ENCODE results near the gene ADAM12. TPM values are rescaled to one million over a fixed set of nuclear protein-coding genes. Genes with fewer than 3 reads are reported as not detected.

Gene ADAM12
- total RNA-seq, 1 donor from 2014 or later, result 8.0 TPM

GRCh38 chr10:126060261-126060931 is 327.9 kb downstream of the ADAM12 start:
- Histone ChIP-seq H3F3A (ENCODE audit: low read depth) (no peaks in the 10 kb centered on the region), H3K27ac (no peak overlapping the region), H3K9ac (no peak overlapping the region), H3K36me3 (no peaks in the 10 kb centered on the region), H4K20me1 (ENCODE audit: low read depth) (no peaks in the 10 kb centered on the region), H3K27me3 (no peaks in the 10 kb centered on the region), H3K4me2 (no peak overlapping the region), H3K79me2 (ENCODE audit: low read depth) (no peaks in the 10 kb centered on the region), H3K4me3 (no peak overlapping the region), H3K9me3 (ENCODE audit: low read depth) (no peaks in the 10 kb centered on the region), H2AFZ (replicated peaks) (no peak overlapping the region), H3K4me1 (peaks cover 19% of the 10 kb centered on the region)
- H3K36me3 Mint-ChIP-seq, result no peaks in the 10 kb centered on the region
- H3K9me3 Mint-ChIP-seq, result peaks cover 6% of the 10 kb centered on the region
- peaks cover 46% of the 10 kb centered on the region for H3K4me1 Mint-ChIP-seq
- TF ChIP-seq EZH2phosphoT487 (IDR thresholded peaks at IDR 0.05), result no peak
- no peak for TF ChIP-seq EZH2 (IDR thresholded peaks at IDR 0.05)
- no peak for TF ChIP-seq CTCF (IDR thresholded peaks at IDR 0.05)
- peak overlapping the region; percentile 33 for H3K27ac Mint-ChIP-seq
- no peak overlapping the region for H3K4me3 Mint-ChIP-seq
- H3K27me3 Mint-ChIP-seq (ENCODE audit: insufficient read depth, low read depth), result peaks cover 10% of the 10 kb centered on the region
- DNase-seq (ENCODE audit: low spot score), result no peak

- Histone ChIP-seq H3K27ac (no peak overlapping the region), H4K20me1 (ENCODE audit: low read depth) (no peaks in the 10 kb centered on the region), H3F3A (ENCODE audit: low read depth) (no peaks in the 10 kb centered on the region), H3K36me3 (no peaks in the 10 kb centered on the region), H3K4me2 (peak overlapping the region; percentile 56), H3K9ac (no peak overlapping the region), H2AFZ (replicated peaks) (no peak overlapping the region), H3K79me2 (ENCODE audit: low read depth) (no peaks in the 10 kb centered on the region), H3K9me3 (ENCODE audit: low read depth) (no peaks in the 10 kb centered on the region), H3K27me3 (no peaks in the 10 kb centered on the region), H3K4me1 (peaks cover 19% of the 10 kb centered on the region), H3K4me3 (no peak overlapping the region)
- Mint-ChIP-seq H3K9me3 (peaks cover 6% of the 10 kb centered on the region), H3K4me1 (peaks cover 46% of the 10 kb centered on the region), H3K27me3 (ENCODE audit: insufficient read depth, low read depth) (peaks cover 8% of the 10 kb centered on the region), H3K27ac (peak overlapping the region; percentile 30), H3K4me3 (no peak overlapping the region), H3K36me3 (no peaks in the 10 kb centered on the region)
- no peak for DNase-seq (ENCODE audit: low spot score)
- no peak for TF ChIP-seq CTCF (IDR thresholded peaks at IDR 0.05)
These were observed 329.0 kb downstream of the ADAM12 start for GRCh38 chr10:126059076-126059826.

GRCh38 chr10:126058507-126058906 is 329.8 kb downstream of the ADAM12 start:
- no peaks in the 10 kb centered on the region for H3K36me3 Mint-ChIP-seq
- Histone ChIP-seq H4K20me1 (ENCODE audit: low read depth) (no peaks in the 10 kb centered on the region), H3K79me2 (ENCODE audit: low read depth) (no peaks in the 10 kb centered on the region), H3K4me1 (peaks cover 19% of the 10 kb centered on the region), H3K9ac (no peak overlapping the region), H3K4me2 (peak overlapping the region; percentile 56), H3K4me3 (no peak overlapping the region), H2AFZ (replicated peaks) (peak overlapping the region; percentile 13), H3K36me3 (no peaks in the 10 kb centered on the region), H3F3A (ENCODE audit: low read depth) (no peaks in the 10 kb centered on the region), H3K9me3 (ENCODE audit: low read depth) (no peaks in the 10 kb centered on the region), H3K27me3 (no peaks in the 10 kb centered on the region), H3K27ac (no peak overlapping the region)
- peaks cover 42% of the 10 kb centered on the region for H3K4me1 Mint-ChIP-seq
- peak overlapping the region; percentile 15 for H3K27ac Mint-ChIP-seq
- DNase-seq (ENCODE audit: low spot score), result peak; percentile 48
- TF ChIP-seq CTCF (IDR thresholded peaks at IDR 0.05) (no peak), EZH2 (IDR thresholded peaks at IDR 0.05) (no peak)
- peaks cover 6% of the 10 kb centered on the region for H3K9me3 Mint-ChIP-seq
- H3K4me3 Mint-ChIP-seq, result no peak overlapping the region
- H3K27me3 Mint-ChIP-seq (ENCODE audit: insufficient read depth, low read depth), result peaks cover 6% of the 10 kb centered on the region
